GM19193 (cell line): ENCODE data around the gene RARRES1.

Experiments used
- POLR2A ChIP-seq: IDR thresholded peaks from 4 replicates; pipeline ENCODE4 v1.6.1; 2011; ENCODE audit not compliant: insufficient read depth, insufficient read length; ENCODE audit errors: extremely low read depth

RARRES1 gene

DNA sequence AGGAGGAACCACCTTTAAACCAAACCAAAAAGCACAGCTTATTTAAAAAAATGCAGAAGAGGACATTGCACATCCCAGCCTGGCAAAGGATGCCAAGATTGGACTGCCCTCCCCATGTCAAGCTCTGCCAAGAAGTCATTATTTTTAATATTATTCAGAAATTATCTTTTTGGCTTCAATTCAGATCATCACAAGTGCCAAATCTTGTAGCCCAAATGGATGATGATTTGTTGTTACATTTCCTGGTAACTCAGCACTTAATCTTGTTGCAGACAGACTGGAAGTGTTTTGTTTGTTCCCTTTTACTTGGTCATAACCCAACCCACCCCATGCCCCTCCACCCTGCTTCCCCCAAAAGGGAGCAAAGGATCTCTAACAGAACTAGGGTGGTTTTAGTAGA is 31.7 kb downstream of the RARRES1 start:
- TF ChIP-seq POLR2A: no peak

DNA sequence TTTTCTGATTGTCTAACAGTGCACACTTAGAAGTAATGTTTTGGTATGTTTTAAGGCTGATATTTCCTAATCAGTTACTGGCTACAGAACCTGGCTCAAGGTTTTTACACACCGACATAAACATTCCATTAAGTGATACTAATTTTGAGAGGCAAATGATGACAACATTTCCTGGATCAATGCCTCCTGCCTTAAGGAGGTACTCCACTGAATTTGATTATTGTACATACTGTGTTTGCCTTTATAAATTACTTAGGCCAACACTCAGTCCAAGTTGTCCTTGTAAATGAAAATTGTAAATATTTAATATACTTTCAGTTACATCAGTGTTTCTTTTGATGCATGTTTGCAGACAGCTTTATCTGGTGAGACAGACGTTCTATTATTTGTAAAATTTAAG is 35.6 kb downstream of the RARRES1 start:
- TF ChIP-seq POLR2A: no peak

DNA sequence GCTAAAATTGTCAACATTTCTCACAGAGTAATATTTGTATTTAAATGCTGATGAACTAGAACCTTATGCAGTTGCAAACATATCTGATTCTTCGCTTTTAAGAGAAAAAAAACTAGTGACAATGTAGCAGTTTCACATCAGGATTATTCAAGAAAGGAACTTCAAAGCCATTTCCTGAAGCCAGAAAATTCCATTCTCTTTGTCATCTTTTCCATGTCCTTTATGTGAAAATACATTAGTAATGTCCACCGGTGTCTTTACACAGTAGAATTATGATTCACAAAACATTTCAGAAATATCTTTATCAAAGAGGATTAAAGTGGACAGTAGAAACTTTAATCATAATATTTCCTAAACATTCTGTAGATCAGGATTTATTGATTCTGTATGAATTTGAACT is 47.1 kb downstream of the RARRES1 start:
- TF ChIP-seq POLR2A: no peak

DNA sequence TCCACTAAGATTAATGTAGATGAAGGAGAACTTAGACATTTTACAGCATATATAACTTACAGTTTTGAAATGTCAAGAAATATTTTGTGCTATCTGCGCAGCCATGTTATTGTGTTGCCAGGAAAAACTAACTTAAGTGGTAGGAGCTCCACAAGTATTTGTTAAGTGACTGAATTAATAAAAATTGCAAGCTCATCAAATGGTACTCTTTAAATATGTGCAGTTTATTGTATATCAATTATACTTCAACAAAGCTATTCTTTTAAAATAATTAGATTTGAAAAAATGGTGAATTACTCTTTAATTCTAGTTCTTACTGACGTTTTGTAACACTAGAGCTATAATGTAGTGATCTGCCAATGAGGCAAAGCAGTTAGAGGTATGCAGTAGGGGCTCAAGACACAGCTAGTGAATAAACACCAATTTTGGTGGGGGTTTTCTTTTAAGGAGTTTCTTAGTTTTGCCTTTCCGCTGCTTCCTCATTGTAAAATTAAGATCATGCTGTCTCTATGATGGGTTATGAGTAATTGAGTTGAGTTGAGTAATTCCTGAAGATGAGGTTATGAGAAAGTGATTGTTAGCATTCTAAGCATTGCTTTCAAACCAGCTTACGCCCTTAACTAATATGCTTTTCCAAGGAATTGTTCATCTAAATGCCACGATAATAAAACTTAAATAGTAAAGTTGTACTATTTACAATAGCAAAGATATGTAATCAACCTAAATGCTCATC is 48.9 kb downstream of the RARRES1 start:
- TF ChIP-seq POLR2A: no peak

DNA sequence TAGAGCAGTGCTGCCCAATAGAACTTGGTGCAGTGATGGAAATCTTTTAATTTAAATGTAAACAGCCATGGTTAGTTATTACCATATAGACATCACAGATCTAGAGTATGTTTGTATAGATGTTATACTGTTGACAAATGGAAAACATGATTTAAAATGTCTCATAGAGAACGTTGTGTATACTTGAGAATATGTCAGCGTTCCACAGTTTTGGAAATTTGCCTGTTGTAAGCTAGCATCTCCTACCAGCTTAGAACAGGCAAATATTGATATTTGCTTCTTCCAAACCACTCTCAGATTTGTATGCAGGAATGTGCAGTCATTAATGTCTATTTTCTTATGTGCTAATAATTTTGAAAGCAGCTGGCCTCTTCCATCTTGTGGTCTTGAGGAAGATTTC is 51.4 kb downstream of the RARRES1 start:
- no peak for TF ChIP-seq POLR2A

DNA sequence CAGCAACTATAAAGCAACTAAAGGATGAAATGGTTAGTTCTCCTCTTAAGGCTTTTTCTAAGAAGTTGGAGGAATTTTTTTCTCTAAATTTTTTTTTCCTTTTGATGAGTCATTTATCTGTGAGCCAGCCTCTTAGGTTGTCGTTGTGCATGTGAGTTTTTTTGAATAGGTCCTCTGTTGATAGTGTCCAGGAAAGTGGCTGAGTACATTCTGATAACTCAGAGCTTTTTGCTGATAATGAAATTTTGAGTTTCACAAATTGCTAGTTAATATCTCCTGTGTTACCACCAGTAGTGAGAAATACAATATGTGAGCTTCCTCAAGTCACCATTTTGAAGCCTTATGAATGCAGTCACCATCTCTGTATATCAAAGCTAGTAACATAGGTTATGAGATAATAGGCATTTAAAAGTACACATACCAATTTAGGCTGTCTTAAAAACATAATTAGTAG is 52.7 kb downstream of the RARRES1 start:
- no peak for TF ChIP-seq POLR2A

DNA sequence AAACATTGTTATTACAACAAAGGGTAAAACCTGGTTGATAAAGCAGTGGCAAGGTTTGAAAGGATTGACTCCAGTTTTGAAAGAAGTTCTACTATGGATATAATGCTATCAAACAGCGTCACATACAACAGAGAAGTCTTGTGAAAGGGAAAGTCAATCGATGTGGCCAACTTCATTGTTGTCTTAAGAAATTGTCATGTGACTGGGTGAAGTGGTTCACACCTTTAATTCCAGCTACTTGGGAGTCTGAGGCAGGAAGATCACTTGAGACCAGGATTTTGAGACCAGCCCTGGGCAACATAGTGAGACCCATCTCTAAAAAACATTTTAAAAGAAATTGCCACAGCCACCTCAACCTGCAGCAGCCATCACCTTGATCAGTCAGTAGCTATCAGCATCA is 53.6 kb downstream of the RARRES1 start:
- no peak for TF ChIP-seq POLR2A

DNA sequence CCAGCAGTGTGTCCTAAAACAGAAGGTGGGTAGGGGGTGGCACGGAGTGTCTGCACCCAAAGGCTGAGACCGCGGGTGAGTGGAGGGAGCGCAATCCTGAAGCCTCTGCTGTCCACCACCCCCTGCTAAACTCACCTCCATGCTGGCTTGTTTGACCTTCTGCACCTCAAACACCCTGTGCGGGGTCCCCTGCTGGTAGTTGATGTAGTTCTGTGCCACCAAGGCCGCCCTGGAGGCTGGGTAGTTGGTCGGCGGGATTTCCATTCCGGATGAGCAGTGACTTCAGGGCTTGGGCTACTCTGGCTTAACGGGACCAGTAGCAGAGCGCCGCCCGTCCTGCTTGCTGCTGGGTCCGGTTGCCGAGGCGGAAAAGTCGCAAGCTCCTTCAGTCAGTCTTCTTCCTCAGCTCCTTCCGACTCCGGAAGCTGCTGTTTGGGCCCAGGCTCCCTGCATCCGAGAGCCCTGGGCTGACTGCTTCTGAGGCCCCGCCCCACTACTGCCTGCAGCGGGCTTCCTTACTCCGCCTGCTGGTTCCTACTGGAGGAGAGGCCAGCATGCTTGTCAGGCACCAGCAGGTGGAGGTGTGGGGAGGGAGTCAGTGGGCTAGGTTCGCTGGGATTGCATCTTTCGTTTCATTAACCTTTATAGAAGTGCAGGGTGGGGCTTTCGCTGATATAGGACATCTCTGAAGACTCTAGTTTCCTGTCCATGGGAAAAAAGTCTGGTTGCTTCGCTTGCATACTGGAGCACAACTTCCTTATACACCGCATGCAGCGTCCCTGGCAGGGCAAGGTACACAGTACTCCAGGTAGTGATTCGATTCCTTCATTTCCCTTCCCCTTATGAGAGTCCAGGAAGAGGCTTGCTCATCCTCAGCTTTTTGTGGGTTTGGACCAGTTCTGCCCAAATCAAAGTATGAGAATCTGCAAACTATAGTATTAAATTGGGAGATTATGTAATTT is 59.8 kb downstream of the RARRES1 start, which contains the start of gene LXN:
Gene LXN (minus strand): TSS at position 434 of the 962 bp plus-strand sequence. CDS start 170 bp downstream, at position 264.
- TF ChIP-seq POLR2A: peak; percentile 78

DNA sequence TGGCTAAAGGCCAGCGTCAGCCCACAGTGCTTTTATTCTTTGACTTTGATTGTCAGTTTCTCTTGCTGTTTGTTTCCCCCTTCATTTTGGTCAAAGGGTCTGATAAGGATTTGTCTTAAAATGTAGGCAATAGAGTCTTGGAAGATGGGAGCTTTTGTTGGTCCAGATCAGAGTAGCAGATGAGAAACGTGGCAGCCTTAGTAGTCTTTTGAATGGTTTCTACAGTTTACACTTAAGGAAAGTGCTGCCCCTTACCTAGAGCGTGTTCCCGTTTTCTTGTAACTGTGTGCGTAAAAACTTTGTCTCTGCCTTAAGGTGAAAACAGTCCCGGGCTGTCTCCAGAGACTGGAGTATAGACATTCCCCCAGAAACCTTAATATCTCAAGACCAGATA is 60.4 kb downstream of the RARRES1 start:
- no peak for TF ChIP-seq POLR2A

DNA sequence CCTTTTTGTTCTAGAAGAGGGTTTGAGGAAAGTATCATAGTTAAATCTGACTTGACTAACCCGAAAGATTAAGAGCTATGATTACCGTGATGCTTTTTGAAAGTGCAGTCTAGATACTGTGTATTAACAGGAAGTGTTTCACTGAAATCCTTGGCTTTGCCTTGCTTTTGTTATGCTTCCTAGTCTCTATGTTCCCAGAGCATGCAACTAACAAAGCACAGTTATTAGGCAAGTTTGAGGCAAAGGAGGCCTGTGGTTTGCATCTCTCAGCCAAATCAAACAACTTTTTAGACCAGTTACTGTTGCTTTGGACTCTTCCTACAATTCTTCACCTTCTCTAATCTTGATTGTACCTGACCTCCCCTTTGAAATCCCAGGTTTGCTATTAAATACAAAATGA is 63.8 kb downstream of the RARRES1 start:
- no peak for TF ChIP-seq POLR2A

DNA sequence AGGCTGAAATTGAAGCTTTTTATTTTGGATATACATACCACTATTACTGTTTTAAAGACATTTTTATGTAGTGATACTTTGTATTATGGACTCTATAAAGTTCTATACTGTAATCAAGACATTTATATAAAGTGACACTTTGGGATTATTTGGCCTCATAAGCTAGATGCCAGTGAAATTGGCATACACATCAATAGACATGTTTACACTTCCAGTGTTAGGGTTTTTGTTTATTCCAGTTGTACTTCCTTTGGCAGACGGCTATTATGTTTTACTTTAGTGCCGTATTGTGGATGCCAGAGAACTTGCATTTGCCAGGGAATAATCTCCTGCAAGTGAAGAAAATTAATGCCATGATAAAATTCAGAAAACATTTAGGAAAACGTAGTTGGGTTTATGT is 65.8 kb downstream of the RARRES1 start:
- TF ChIP-seq POLR2A: no peak

DNA sequence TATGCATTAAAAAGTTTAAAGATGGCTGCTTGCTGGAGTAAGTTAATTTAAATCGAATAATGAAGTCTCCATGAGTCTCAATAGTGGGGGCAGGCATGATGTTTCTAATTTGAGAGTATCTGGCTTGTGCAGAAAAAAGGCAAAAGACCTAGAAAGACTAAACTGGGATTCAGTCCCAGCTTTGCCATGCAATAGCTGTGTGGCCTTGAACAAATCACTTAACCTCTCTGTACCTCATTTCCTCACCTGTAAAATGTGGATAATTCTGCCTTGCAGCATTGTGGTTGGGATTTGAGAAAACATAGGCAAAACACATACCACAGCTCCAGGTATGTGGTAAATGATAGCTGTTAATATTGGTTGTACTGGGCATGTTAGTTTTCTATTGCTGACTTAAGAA is 68.4 kb downstream of the RARRES1 start:
- TF ChIP-seq POLR2A: no peak

DNA sequence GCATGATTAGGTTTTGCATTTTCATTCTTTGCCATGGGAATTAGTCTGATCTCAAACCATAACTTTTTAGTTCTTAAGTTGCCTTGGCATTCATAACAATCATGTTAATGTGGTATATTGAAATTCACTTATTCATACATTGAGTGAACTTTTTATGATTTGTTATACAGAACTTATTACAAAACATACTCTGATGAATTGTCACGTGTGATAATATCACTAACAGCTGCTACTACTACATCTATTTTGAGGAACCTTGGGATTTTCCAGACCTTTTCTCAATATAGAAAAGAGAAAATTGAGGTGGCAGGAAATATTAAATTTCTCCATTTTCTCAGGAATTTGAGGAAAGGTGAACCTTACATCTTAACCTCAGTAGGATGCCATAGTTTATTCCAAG is 69.0 kb downstream of the RARRES1 start:
- TF ChIP-seq POLR2A: no peak

DNA sequence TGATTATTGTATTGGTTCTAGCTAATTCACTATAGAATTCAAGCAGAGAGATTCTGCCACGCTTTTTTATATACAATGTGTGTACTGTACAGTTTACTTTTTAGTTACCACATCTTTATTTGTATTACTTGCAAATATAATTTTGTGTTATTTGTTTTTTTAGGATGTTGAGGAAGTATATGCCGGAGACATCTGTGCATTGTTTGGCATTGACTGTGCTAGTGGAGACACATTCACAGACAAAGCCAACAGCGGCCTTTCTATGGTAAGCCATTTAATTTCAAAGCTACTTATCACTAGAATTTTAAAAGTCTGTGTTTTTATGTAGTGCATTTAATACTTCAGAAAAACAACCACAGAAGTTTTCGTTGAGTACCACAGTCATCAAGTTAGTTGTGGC is 71.5 kb downstream of the RARRES1 start:
- TF ChIP-seq POLR2A: no peak

DNA sequence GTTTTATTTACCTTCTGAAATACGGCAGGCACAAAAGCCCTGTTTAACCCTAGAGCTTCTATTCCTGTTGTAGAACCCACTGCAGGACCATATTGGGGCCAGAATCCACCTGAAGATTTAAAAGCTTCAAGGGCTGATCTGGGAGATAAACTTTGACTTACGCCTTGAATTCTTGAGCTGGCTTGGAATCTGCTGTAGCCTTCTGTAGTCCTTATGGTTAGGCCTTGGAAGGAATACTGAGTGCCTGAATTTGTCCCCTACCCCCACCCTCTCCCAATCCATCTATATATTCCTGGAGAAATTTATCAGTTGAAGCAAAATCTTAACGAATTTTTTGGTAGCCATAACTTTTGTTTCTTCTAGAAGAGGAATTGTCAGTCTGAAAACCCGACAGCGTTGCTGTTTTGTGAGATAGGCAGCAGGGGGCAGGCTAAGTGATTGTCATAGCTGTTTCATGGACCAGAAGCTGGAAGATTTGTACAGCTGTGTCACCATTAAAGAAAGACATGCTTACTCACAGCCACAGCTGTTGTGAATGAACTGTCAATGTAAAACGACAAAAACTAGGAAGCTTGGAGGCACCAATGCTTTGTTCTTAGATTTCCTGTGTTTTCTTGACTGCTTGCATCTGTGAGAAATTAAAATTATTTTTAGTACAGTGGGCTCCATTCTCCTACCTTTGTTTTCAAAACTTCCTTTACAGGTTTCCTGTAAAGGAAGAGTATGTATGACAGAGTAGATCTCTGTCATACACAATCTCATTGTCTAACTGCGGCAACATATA is 72.6 kb downstream of the RARRES1 start:
- no peak for TF ChIP-seq POLR2A

DNA sequence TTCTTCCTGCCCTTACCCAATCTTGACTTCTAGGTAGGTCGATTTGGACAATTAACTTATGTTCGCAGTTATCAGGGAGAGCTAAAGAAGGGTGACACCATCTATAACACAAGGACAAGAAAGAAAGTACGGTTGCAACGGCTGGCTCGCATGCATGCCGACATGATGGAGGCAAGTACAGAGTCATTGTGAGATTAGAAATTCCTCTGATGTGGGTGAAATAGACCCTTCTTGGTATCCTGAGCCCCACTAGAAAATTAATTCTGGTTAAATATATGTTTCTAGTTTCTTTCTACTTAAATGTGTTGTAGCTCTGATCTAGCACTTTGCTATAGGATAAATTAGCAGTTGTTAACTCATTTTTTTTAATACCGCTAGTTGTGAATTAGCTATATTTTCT is 73.4 kb downstream of the RARRES1 start:
- no peak for TF ChIP-seq POLR2A

DNA sequence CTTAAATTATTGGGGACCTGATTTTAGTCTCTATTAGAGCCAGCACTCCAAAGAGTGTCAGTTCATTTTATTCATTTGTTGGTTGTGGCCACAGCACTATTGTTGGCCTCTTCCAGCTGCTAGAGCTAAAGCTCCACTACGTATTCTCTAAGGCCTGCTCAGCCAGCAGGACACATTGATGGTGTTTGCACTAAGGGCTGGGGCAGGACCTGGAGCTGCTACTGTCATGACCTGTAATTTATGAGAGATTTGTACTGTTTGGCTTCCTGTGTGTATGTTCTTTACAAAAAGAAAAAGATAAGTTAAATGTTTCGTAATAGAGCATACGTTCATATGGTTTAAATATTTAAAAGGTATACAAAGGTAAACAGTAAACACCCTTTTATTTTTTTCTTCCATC is 79.8 kb downstream of the RARRES1 start:
- no peak for TF ChIP-seq POLR2A
